IMR-90 (cell line): ENCODE measurements around the gene TNFSF9. TPM values are rescaled to one million over a fixed set of nuclear protein-coding genes. Genes with fewer than 3 reads are reported as not detected.

Experiments
- ATAC-seq: fragments of 200-7000 bp; cut with Tn5 transposase; 2 replicates; pipeline ENCODE4 v1.9.1; 2020; ENCODE audit warnings: low read depth, mild to moderate bottlenecking, moderate library complexity
- BruUV-seq: library from RNA; stranded (reverse); fragments of 400-500 nt; replicated peaks from 2 replicates; lab custom pipeline; 2021; lab: Mats Ljungman, UMichigan
- CTCF ChIA-PET: fragments of 300-600 bp; formaldehyde crosslinking; extraction: SDS; loops from one replicate; lab custom pipeline; 2021; ENCODE audit warnings: antibody characterized with exemption; lab: Yijun Ruan, JAX
- POLR2A ChIA-PET: fragments of 300-600 bp; sonication (Branson Sonifier 250); formaldehyde crosslinking; loops from one replicate; lab custom pipeline; 2022; ENCODE audit warnings: antibody characterized with exemption; ENCODE audit not compliant: unreplicated experiment; lab: Charles Lee
- DNase-seq: peaks from one replicate; pipeline ENCODE4 v3.0.0; 2013
- H2AFZ ChIP-seq: replicated peaks from 2 replicates; pipeline ENCODE3; 2013; ENCODE audit warnings: low read length, mild to moderate bottlenecking; ENCODE audit not compliant: poor library complexity
- H2AK5ac ChIP-seq: 2 replicates; pipeline ENCODE4 v1.6.1; 2013; ENCODE audit warnings: low read depth, low read length, inconsistent platforms
- H2AK9ac ChIP-seq: replicated peaks from 2 replicates; pipeline ENCODE3; 2013; ENCODE audit warnings: mild to moderate bottlenecking, low read depth, low read length, moderate library complexity; ENCODE audit not compliant: poor library complexity
- H2BK120ac ChIP-seq: 2 replicates; pipeline ENCODE4 v1.6.1; 2013; ENCODE audit warnings: low read depth, low read length, inconsistent platforms
- H2BK15ac ChIP-seq: 3 replicates; pipeline ENCODE4 v1.6.1; 2013; ENCODE audit warnings: low read depth, low read length, inconsistent platforms
- H2BK20ac ChIP-seq: 2 replicates; pipeline ENCODE4 v1.6.1; 2013; ENCODE audit warnings: low read depth, mild to moderate bottlenecking, inconsistent platforms, low read length, moderate library complexity
- H2BK5ac ChIP-seq: 2 replicates; pipeline ENCODE4 v1.6.1; 2013; ENCODE audit warnings: mild to moderate bottlenecking, low read depth, low read length, inconsistent platforms; ENCODE audit not compliant: poor library complexity, severe bottlenecking
- H3K14ac ChIP-seq: replicated peaks from 2 replicates; pipeline ENCODE4 v1.6.1; 2013; ENCODE audit warnings: low read depth, low read length, inconsistent platforms
- H3K18ac ChIP-seq: 2 replicates; pipeline ENCODE4 v1.6.1; 2013; ENCODE audit warnings: low read depth, low read length, control low read depth
- H3K23ac ChIP-seq: 2 replicates; pipeline ENCODE4 v1.6.1; 2013; ENCODE audit warnings: low read depth, low read length, inconsistent platforms
- H3K27ac ChIP-seq: 2 replicates; pipeline ENCODE4 v1.5.1; 2013; ENCODE audit warnings: mild to moderate bottlenecking, control low read depth, low read length; ENCODE audit not compliant: insufficient read depth
- H3K27me3 ChIP-seq: 2 replicates; pipeline ENCODE4 v1.6.1; 2013; ENCODE audit warnings: low read length; ENCODE audit not compliant: control insufficient read depth, insufficient read depth
- H3K36me3 ChIP-seq: 2 replicates; pipeline ENCODE4 v1.6.1; 2013; ENCODE audit warnings: low read length, mixed read lengths; ENCODE audit not compliant: control insufficient read depth, insufficient read depth
- H3K4ac ChIP-seq: 2 replicates; pipeline ENCODE4 v1.6.1; 2013; ENCODE audit warnings: low read depth, low read length, inconsistent platforms
- H3K4me1 ChIP-seq: 2 replicates; pipeline ENCODE4 v1.6.1; 2013; ENCODE audit warnings: low read length, mixed read lengths; ENCODE audit not compliant: control insufficient read depth, insufficient read depth
- H3K4me2 ChIP-seq: 2 replicates; pipeline ENCODE4 v1.6.1; 2013; ENCODE audit warnings: low read depth, mild to moderate bottlenecking, control low read depth, low read length, moderate library complexity
- H3K4me3 ChIP-seq: 2 replicates; pipeline ENCODE4 v1.5.1; 2013; ENCODE audit warnings: low read depth, mild to moderate bottlenecking, control low read depth, low read length, moderate library complexity; ENCODE audit not compliant: insufficient read depth
- H3K56ac ChIP-seq: 2 replicates; pipeline ENCODE4 v1.6.1; 2013; ENCODE audit warnings: low read length, inconsistent platforms; ENCODE audit not compliant: insufficient read depth; ENCODE audit errors: extremely low read depth
- H3K79me1 ChIP-seq, 2 experiments: 2 replicates each; pipeline ENCODE4 v1.6.1; 2013; ENCODE audit warnings: low read length in 2 of 2, inconsistent platforms in 1 of 2, low read depth in 1 of 2
- H3K9ac ChIP-seq: 2 replicates; pipeline ENCODE4 v1.6.1; 2013; ENCODE audit warnings: low read depth, low read length, control low read depth
- H3K9me1 ChIP-seq: 2 replicates; pipeline ENCODE4 v1.6.1; 2013; ENCODE audit warnings: low read length, inconsistent platforms; ENCODE audit not compliant: insufficient read depth
- H3K9me3 ChIP-seq: 2 replicates; pipeline ENCODE4 v1.6.1; 2013; ENCODE audit warnings: low read length; ENCODE audit not compliant: control insufficient read depth, insufficient read depth
- H4K20me1 ChIP-seq: 2 replicates; pipeline ENCODE4 v1.6.1; 2013; ENCODE audit warnings: low read length, inconsistent platforms; ENCODE audit not compliant: insufficient read depth
- H4K5ac ChIP-seq: 2 replicates; pipeline ENCODE4 v1.6.1; 2013; ENCODE audit warnings: mild to moderate bottlenecking, low read depth, low read length, control low read depth
- H4K8ac ChIP-seq, 2 experiments: 2 replicates each; pipeline ENCODE4 v1.6.1; 2013; ENCODE audit warnings: low read depth in 2 of 2, low read length in 2 of 2, control low read depth in 1 of 2, inconsistent platforms in 1 of 2
- H4K91ac ChIP-seq: 2 replicates; pipeline ENCODE4 v1.6.1; 2013; ENCODE audit warnings: low read depth, low read length, inconsistent platforms; ENCODE audit not compliant: insufficient read depth
- CTCF ChIP-seq: conservative IDR thresholded peaks from 2 replicates; pipeline ENCODE4 v1.5.1; 2012; ENCODE audit warnings: mild to moderate bottlenecking, low read depth, low read length, improper control_type of control experiment
- MAZ ChIP-seq: IDR thresholded peaks from 2 replicates; pipeline ENCODE4 v1.6.1; 2012; ENCODE audit warnings: low read depth, mild to moderate bottlenecking, low read length, improper control_type of control experiment, moderate library complexity, borderline replicate concordance
- RAD21 ChIP-seq: IDR thresholded peaks from 2 replicates; pipeline ENCODE4 v1.6.1; 2012; ENCODE audit warnings: low read length, improper control_type of control experiment
- RCOR1 ChIP-seq: IDR thresholded peaks from 2 replicates; pipeline ENCODE4 v1.6.1; 2012; ENCODE audit warnings: mild to moderate bottlenecking, low read length, improper control_type of control experiment; ENCODE audit not compliant: insufficient replicate concordance
- SMC3 ChIP-seq: fragments of 150-350 bp; IDR thresholded peaks from 2 replicates; pipeline ENCODE4 v1.6.1; 2016; ENCODE audit warnings: low read depth, mild to moderate bottlenecking, antibody characterized with exemption, low read length, moderate library complexity
- WGBS, 2 experiments: methylation state at CpG; one replicate each; pipeline versions ENCODE4 v1.1.5 to v1.1.7; 2013; ENCODE audit warnings: missing lambda C conversion rate in 2 of 2; ENCODE audit not compliant: insufficient read length in 1 of 2; ENCODE audit errors: extremely low coverage in 2 of 2; 5-methylcytosine and 5-hydroxymethylcytosine counted together
- dilution Hi-C: fragments of 300-500 bp; cut with HindIII; formaldehyde crosslinking; loops from one replicate; pipeline ENCODE4 v1.14.3; 2018; ENCODE audit warnings: low sequenced_read_pairs; ENCODE audit not compliant: unreplicated experiment
- in situ Hi-C: fragments of 300-500 bp; cut with MboI; formaldehyde crosslinking; loops from 3 replicates; pipeline ENCODE4 v1.14.3; 2019; ENCODE audit warnings: low sequenced_read_pairs, inconsistent platforms, mixed read lengths
- intact Hi-C: fragments of 100-400 bp; cut with micrococcal nuclease; formaldehyde crosslinking; loops from 2 replicates; pipeline ENCODE4 v1.10.0; 2022
- polyA plus RNA-seq, 3 experiments: library from polyadenylated mRNA; depleted of rRNA; stranded (reverse); fragments of >200 nt; gene quantifications; 2 replicates each; pipeline ENCODE4 v1.2.3, GENCODE V29; 2012; ENCODE audit warnings: low replicate concordance in 1 of 3
- total RNA-seq: library from RNA; depleted of rRNA; stranded (reverse); fragments of >200 nt; gene quantifications from 2 replicates; pipeline ENCODE4 v1.2.3, GENCODE V29; 2012

Gene TNFSF9
- total and polyA plus RNA-seq, 2 of the 4 experiments (the other 2 are of a cell fraction): 0.10 TPM; not detected in 1

DNA sequence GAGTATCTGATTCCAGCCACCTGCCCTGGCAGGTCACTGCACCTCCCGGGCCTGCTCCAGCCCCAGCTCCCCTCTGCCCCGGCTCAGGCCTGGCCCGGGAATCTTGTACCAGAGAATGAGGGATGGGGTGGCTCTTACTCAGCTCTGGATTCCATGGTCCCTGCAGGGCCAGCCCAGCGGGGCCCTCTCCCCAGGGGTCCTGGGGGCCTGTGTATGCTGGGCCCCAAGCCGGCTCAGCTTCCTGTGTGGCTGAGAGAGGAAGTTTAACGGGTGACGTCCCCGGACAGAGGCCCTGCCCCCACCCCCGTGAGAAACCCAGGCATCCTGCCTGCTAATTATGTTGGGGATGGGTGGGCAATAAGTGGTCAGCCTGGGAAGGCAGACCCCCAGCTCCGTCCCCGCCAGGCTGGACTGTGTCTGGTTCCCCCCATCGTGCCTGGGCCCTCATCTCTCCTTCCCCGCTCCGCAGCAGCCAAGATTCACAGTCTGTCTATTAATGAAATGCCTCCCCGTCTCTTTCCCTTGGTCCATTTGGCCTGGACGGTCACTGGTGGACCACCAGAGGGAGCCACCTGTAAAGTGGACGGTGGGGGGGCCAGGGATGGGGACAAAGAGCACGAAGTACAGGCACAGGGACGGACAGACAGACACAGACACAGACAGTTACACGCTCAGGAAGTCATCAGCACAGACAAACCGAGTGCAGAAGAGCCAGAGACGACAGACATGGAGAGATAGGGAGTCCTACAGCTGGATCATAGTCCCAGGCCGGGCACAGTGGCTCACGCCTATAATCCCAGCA is 49.1 kb upstream of the TNFSF9 start, which contains the start of gene DENND1C:
Gene DENND1C, minus strand, starts transcription at position 247 of the 802 bp plus-strand sequence. Its CDS starts 92 bp downstream, at position 155.
- intact Hi-C loops (no loop called here), dilution Hi-C loops (no loop called here), in situ Hi-C loops (no loop called here)
- Histone ChIP-seq H3K56ac (no peak within 1 kb of the TSS), H3K4ac (no peak within 1 kb of the TSS), H2AK9ac (no peak within 1 kb of the TSS), H3K9me3 (no peaks in the 10 kb centered on the region), H4K5ac (no peak within 1 kb of the TSS), H2BK20ac (no peak within 1 kb of the TSS), H4K91ac (no peak within 1 kb of the TSS), H3K4me1 (no peaks in the 10 kb centered on the region), H4K20me1 (no peaks in the 10 kb centered on the region), H2AFZ (no peak within 1 kb of the TSS), H3K36me3 (no peaks in the 10 kb centered on the region), H3K27ac (no peak within 1 kb of the TSS), H3K27me3 (peaks cover 1% of the 10 kb centered on the region; the same call in 1 of the 2 replicates), H2BK5ac (no peak within 1 kb of the TSS), H3K18ac (no peak within 1 kb of the TSS), H3K79me1 (no peaks in the 10 kb centered on the region), H3K14ac (no peak within 1 kb of the TSS), H2BK15ac (no peak within 1 kb of the TSS), H3K9ac (no peak within 1 kb of the TSS), H3K4me2 (no peak within 1 kb of the TSS), H2BK120ac (no peak within 1 kb of the TSS), H3K4me3 (no peak within 1 kb of the TSS), H2AK5ac (no peak within 1 kb of the TSS), H3K9me1 (no peaks in the 10 kb centered on the region), H3K23ac (no peak within 1 kb of the TSS), H4K8ac (no peak within 1 kb of the TSS)
- ATAC-seq (peak; percentile 37; the same call in 1 of the 2 replicates), DNase-seq (no peak)
- TF ChIP-seq RAD21 (peak; percentile 24; the same call in 1 of the 2 replicates), RCOR1 (no peak), CTCF (peak; percentile 37), SMC3 (peak; percentile 23; the same call in 1 of the 2 replicates), MAZ (no peak)
- POLR2A ChIA-PET: no interaction called here
- BruUV-seq: no TSS peak
- WGBS, 2 experiments: 61% methylated on average over 9 of the region's 24 CpGs; no CpG with 5 or more reads in 1 of the 2 experiments
- CTCF ChIA-PET: no interaction called here
